NCI-H2107 treated with DMSO at 0.1 percent for 48 hours (cell line): ENCODE results near the gene GGACT.

ENCODE experiments used
- DNase-seq: peaks from one replicate; lab custom pipeline; 2025; ENCODE audit not compliant: unreplicated experiment; lab: John Stamatoyannopoulos, UW

GGACT gene

DNA sequence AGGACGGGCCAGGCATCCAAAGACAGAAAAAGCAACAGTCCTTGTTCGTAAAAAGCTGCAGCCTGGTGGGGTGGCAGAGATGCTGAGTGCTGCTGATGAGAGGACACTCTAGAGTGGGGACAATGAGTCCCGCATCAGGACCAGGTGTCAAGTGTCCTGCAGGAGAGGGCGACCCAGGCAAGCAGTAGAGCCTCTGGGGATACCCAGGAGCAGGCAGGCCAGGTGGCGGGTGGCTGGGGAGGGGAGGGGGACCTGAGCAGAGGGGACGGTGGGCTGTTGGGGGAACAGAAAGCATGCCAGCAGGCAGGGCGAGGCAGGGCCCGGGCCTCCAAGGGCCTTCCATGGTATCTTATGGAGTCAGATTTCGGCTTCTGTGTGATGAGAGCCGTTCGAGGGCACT lies 35.8 kb downstream of the GGACT start:
- DNase-seq: no peak

DNA sequence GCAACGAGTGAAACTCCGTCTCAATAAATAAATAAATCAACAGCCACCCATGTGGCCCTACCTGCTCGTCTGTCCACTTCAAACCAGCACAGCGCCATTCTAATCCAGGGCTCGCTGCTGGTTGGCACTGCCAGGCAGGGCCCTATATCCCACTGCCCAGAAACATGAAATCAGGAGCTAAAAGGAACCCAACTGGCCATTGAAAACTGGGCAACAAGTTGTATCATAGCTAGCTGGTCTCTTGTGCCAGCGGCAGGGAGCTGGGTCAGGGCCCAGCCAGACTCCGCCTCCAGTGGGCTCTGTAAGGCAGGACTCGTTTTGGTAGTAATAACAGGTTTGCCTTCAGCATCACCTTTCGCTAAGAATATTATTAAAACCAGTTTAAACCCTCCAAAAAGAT lies 39.3 kb downstream of the GGACT start:
- DNase-seq: no peak

DNA sequence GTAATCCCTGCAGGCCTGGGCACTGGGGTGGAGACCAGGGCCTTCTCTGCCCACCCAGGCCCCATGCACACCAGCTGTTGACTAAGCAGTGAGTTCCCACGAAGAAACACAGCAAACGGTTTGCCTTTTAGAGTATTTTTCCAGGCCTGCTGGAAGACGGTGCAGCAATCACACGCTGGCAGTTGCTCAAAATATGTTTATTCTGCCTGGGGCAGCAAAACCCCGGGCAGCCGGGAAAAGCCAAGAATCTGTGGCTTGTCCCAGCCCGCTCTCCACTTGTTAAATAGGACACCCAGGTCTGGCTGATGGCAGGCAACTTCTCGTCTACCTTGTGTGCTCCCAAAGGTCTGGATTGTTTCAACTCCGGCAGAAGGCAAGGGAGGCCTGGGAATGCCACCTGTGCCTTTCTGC lies 40.8 kb downstream of the GGACT start:
- DNase-seq: no peak

DNA sequence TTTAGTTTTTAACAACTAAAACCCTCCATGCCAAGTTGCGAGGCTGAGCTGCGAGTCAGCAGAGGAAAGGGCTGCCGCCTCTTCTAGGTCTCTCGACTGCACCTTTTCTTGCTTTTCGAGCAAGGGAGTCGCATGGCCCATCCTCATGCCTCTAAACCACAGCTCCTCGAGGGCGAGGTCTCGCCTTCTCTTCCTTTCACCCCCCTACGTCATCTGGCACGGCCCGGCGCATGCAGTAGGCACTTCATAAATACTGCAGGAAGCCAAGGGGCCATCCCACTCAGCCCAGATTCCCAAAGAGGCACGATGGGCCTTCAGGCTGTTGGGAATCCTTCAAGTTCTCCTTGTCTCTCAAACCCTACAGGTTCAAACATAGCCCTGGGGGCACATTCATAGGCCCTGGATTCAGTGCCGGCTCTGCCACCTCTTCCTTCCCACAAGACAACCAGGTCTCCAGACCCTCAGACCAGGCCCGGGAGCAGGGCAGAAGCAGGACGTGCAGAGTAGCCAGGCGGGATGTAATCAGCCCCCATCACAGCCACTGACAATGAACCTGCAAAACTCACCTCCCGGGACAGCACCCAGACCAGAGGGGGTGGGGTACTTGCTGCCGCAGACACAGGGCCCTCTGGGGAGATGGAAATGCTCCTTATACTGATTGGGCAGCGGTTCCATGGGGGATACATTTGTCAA lies 41.7 kb downstream of the GGACT start:
- DNase-seq: no peak

DNA sequence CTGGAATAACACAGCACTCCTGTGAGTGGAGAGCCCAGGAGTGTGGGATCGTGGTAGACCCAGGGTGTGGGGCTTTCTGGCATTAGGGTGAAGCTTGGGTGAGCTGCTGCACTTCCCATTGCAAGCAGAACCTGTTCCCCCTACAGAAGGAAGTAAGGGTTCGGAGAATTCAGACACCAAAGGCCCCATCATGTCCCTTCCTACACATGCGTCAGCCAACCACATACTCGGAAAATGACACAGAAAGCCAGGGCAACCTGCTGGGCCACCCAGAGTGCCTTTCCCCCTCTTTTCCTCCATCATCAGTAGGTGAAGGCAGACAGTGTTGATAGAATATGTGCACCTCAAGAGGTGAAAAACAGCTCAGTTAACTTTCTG lies 42.9 kb downstream of the GGACT start:
- DNase-seq: no peak

DNA sequence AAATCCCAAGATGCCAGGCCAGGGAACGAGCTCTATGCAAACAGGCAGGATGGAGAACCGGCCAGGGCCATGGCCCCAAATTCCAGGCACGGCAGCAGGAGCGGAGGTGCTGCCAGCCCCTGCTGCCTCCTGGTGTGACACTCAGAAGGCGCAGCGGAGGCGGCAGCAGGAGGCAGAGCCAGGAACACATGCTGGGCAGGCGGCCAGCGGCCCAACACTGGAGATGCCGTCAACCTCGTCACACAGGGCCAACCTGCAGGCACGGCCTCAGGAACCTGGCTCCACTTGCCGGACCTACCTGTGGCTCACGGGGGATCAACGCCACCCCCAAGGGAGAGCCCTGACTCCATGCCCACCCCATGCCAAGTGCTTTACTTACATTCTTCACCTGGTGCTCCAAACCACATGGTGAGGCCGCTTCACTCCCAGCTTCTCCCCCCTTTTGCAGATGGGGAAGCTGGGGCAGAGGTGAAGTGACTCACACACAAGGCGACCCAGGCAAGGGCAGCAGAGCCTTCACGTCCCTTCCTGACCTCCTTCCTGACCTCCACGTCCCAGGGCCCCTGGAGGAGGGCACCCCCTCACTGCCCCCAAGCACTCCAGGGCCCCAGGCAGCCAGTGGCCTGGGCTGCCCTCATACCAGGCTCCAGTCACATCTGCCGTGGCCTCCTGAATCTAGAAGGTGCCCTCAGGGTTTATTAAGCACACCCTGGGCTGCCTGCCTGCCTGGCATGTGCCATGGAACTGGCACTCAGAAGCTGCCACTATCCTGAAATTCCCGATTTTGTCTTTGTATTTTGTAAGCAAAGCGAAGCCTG lies 43.5 kb downstream of the GGACT start:
- no peak for DNase-seq

DNA sequence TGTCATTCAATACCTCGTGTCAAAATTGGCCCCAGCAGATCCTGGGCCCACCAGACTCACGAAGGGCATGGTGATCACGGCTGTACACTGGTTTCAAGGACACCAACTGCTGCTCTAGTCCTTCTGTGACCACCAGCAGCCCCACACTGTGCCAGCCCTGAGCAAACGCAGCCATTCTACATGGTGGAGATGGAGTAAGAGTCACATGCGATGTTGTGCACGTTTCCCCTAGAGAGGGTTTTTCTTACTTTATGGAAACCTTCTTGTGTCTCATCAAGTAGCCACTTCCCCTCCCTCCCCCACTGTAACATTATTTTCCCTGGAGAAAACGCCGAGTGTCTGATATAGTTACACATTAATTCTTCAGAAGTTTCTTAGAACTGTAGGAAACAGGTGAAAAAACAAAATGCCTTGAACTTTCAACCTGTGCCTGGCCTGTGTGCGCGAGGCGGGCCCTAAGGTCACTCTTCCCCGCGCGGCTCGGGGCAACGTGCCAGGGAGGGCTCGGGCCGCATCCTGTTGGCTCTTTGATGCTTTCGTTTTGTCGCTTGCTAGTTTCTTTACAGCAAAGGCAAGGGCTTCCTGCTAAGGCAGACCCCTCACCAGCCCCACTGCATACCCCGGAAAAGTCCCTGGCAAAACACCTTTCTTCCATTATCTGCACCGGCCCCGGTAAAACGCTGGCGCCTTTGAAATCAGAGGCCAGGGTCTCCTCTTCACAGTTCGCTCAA lies 44.6 kb downstream of the GGACT start:
- no peak for DNase-seq

DNA sequence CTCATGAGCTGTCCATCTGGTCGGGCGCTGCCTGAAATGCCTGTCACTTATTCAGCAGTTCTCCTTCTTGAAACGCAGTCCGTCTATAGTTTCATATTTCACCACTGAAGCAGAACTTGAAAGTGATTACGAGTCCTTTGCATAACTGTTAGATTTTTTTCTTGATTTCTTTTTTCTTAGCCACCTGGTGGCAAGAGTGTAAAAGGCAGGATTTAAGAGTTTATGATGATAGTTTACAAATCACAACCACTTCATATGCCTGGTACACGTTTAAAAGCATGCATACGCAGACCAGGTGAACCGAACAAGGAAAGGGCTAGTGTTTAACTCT lies 45.8 kb downstream of the GGACT start:
- peak; percentile 73 for DNase-seq

DNA sequence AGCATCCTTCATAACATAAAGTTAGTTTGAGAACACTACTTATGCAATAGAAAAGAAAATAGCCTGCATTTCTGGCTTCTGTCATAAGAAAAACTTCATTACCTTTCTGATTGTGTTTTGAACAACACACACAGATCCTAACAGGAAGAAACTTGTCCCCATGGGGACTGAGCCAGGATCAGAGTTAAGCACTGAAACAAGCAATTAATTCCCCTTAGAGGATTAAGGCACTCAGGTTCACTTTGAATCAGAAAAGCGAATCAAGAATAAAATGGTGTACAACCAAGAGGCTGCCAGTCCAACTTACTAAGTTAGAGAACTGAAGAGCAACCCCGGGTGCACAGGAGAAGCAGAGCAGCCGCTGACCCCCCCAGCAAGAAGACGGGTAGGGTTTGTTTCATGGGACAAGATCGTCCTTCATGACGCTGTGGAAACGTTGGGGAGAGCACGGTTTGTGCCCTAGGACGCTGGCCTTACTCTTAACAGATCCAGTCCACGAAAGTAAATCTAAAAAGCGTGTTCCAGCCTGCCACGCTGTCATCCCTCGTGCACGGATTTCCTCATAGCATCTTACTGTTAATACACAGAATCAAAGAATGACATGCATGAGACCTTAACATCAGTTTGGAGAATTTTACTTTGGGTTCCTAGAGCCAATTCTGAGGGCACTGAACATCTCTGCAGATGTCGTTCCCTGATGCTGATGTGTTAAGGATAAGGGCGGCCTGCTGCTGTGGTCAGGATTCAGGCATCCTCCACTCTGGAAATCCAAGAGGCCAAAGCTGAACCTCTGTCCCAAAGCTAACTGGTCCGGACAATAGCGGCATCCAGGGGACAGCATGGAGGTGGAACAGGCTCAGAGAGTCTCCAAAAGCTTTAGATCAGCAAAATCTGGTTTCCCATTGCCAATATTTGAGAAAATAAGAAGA lies 46.4 kb downstream of the GGACT start:
- no peak for DNase-seq

DNA sequence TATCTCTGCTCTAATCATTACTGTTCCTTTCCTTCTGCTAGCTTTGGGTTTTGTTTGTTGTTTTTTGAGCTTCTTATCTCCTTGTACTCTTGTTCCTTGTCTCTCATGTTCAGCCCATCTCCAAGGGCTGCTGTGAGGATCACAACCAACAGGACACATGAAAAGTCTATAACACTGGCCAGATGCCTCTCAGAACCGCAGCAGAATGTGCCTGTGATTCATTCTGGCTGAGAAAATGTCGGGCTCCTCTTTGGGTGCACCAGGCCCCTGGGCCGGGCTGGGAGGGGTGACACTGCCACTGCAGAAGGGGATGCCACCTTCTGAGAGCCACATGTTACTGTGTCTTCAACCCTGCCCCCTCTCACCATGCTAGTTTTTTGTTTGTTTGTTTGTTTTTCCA lies 48.0 kb downstream of the GGACT start:
- no peak for DNase-seq

DNA sequence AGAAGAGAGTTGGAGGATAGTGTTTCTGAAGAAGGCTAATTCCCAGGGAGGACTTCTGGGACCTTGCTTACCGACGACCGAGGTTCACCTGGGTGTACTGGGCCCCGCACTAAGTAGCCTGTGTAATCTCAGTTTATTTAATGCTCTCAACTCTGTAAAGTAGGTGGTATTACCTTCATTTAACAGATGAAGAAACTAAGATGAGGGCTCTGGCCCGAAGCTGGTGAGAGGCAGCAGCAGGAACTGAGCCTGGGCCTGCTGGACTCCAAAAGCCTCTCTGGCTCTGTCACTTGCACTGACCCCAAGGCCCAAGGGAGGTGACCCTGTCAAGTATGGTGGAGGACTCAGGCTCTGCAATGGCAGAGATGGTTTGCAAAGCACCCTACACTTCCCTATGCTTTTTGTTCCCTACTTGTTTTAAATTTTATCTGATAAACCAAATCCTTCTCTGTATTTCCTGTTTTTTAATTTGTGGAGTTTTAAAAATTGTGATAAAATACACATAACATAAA lies 50.6 kb downstream of the GGACT start:
- DNase-seq: no peak

DNA sequence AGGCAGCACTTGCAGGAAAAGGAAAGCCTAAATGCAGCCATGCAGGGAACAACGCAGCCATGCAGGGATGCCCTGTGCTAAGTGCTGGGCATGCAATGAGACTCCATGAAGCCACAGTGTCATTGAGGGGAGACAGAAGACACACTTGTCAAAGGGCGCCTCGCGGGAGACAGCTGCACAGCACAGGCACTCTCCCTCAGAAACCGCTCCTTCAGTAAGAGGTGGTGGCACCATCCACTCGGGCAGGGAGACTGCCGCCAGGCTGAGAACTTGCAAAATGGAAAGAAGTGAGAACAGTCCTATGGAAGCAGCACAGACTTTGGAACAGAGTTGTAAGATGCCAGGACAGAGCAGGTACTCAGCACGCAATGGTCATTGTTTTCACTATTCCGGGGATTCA lies 51.1 kb downstream of the GGACT start:
- no peak for DNase-seq

DNA sequence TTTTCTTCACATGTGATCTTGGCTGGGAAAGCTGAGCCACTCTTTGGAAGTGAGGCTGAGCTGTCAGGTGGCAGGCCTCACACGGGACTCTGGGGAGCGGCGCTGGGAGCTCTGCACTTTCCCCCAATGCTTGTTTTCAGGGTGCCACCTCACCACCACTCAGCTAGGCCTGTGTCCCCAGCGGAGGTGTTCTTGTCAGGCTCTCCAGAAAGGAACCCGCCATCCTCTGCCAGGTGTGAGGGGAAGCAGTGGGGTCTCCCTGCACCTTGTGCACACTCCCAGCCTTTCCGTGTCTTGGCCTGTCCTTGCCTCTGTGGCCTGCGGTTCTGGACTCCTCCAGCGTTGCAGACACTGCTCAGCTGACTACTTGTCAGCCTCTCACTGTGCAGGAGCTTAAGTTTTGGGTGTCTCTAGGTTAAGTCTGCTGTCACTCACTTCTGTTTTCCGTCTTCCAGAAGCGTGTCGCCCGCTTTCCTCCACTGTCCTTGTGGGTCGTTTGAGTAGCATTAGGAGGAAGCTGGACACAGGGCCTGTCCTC lies 51.9 kb downstream of the GGACT start:
- DNase-seq: no peak

DNA sequence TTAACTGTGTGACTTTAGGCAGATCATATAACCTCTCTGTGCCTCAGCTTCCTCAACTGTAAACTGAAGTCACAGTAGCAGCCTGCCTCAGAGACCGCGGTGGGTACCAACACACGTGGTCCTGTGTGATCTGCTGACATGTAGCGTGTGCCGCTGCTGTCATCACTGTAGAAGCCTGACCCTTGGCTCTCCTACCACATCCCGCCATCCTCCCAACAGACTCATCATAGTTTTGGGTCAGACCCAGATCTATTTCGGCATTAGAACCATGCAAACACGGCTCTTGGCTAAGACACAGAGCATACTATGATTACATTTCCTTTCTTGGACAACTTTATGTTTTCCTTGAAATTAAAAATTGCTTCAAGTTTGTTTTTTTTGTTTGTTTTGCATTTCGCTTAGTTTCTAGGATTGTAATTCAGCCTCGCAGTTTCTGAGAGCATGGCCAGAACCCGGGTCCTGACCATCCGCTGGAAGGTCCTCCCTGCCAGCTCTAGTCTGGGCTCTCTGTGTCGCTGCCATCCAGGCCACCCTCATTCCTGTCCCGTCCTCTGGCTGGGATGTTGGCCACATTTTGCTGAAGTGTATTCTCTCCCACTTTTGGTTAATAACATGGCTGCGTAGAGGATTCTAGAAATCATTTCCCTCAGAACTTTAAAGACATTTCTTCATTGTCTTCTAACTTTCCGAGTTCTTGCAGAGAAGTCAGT lies 53.0 kb downstream of the GGACT start:
- DNase-seq: no peak

DNA sequence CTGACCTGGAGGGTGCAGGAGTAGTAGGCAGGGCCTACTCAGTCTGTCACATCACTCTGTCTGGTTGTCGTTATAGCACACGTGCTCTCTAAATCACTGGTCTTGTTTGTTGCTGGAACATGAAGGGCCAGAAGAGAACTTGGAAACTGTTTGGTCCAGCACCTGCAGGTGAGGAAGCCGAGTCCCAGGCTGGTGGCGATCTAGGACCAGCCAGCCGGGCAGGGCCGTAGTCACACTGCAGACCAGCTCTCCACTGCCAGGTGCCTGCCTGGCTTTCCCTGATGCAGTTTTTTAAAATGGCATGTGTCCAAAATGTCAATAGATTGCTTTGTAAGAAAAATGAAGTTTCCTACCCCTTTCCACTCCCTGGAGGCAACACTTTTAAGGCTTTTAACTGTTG lies 53.7 kb downstream of the GGACT start:
- no peak for DNase-seq

DNA sequence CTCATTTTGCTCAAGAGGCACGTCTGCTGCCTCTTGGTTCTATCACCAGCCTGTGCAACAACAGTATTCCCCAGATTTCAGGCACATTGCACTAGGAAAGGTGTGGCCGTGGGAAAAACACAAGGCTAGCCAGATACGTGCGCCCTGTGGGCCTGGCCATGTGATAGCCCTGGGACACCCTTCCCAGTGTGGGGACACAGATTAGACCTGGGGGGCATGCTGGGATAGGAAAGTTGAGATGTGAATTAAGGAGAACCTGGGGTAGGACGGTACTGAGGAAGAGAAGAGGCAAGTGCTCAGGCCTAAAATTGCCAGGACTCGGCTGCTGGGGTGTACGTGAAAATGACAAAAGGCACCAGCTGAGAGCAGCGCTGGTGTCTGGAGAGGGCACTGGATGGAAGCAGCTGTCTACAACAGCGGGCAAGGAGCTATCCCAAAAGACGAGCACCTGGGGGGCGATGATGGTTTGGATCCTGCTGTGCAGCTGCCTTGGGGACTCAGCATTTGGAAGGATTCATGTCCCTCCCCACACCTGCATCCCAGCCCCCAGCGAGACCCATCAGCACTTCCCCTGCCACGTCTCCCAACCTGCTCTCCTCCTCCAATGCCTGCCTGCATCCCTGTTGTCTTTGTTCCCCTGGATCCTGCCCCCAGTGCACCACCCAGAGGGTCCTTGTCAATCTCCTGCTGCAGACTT lies 54.3 kb downstream of the GGACT start:
- peak; percentile 51 for DNase-seq

DNA sequence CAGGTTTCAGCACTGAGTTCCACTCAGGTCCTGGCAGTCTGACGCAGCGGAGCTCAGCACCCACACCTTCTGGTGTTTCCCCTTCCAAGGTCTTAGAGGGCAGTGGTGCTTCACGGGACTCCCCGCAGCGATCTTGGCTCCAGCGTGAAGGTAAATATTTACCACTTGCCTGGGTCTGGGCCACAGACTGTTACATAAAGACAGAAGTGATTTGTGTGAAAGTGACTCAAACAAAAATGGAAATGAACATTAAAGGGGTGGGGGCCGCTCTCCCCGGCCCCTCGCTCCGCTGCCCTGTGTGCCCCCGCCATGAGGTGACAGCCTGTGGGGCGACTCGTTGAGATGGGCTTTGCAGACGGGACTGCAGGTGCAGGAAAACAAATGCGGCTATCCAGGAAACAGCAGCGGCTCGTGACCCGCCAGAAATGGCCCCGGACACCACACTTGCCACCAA lies 55.0 kb downstream of the GGACT start:
- DNase-seq: no peak

DNA sequence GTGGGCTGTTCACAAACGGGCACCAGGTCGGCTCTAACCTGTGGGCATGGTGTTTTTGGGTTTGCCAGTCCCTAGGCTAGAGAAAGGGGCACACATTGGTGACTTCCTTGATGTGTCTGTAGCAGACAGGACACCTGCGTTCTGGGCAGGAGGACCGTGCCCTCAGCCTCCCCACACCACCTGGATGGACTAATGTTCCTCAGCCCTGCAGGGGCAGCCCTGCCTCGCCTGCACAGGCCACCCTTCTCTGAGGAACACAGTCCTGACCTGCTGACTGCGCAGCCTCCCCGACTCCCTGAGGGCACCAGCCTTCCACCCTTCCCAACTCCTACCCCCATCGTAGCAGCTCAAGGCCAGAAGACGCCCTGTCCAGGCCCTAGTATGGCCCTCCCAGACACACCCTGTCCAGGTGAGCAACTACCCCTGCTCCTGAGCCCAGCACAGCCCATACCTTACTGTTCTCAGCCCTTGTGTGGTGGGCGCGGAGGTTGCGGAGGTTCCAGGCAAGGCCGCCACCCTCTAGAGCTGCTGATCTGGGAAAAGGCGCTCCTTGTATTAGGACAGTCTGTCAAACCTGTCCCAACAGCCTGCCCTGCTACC lies 55.7 kb downstream of the GGACT start:
- DNase-seq: no peak
